Glomerular endothelial cell (primary cell): ENCODE results near the gene BTBD1. TPM values are rescaled to one million over a fixed set of nuclear protein-coding genes. Genes with fewer than 3 reads are reported as not detected.
"Not testable (repeated sequence)": the region's sequence is repeated elsewhere in the genome, so short reads cannot be mapped to it uniquely, and the experiment has no call there.

Experiments used
- DNase-seq: peaks from one replicate; pipeline ENCODE4 v3.0.0-alpha.2; 2011; ENCODE audit warnings: low read depth, low spot score; ENCODE audit errors: extremely low read depth
- total RNA-seq: library from RNA; depleted of rRNA; stranded (reverse); fragments of >200 nt; gene quantifications from 2 replicates; pipeline ENCODE4 v1.2.3, GENCODE V29; 2015

BTBD1 gene
- total RNA-seq, 1 donor from 2014 or later = 94.9 TPM

GRCh38 chr15:83062768-83063180 lies 4.3 kb downstream of the BTBD1 start:
- no peak for DNase-seq

- no peak for DNase-seq
Measured at GRCh38 chr15:83061680-83062079, 5.4 kb downstream of the BTBD1 start.

GRCh38 chr15:83057696-83058376 lies 9.2 kb downstream of the BTBD1 start:
- DNase-seq = no peak

GRCh38 chr15:83057002-83057401 lies 10.1 kb downstream of the BTBD1 start:
- no peak for DNase-seq

- peak; percentile 41 for DNase-seq
Measured at GRCh38 chr15:83053151-83053550, 13.9 kb downstream of the BTBD1 start.

GRCh38 chr15:83046558-83047127 lies 20.4 kb downstream of the BTBD1 start:
- no peak for DNase-seq

- DNase-seq = no peak
Measured at GRCh38 chr15:83044156-83044555, 22.9 kb downstream of the BTBD1 start.

- no peak for DNase-seq
Measured at GRCh38 chr15:83039206-83039605, 27.8 kb downstream of the BTBD1 start.

- DNase-seq = no peak
Measured at GRCh38 chr15:83036253-83036652, 30.8 kb downstream of the BTBD1 start.

GRCh38 chr15:83031234-83031633 lies 35.8 kb downstream of the BTBD1 start:
- DNase-seq = not testable (repeated sequence)

- DNase-seq = no peak
Measured at GRCh38 chr15:83030021-83030420, 37.0 kb downstream of the BTBD1 start.

GRCh38 chr15:83018436-83018835 lies 48.6 kb downstream of the BTBD1 start:
- no peak for DNase-seq

- DNase-seq = no peak
Measured at GRCh38 chr15:83016906-83017305, 50.1 kb downstream of the BTBD1 start.

- DNase-seq = no peak
Measured at GRCh38 chr15:83015361-83015760, 51.7 kb downstream of the BTBD1 start.

- DNase-seq = no peak
Measured at GRCh38 chr15:83014205-83014653, 52.8 kb downstream of the BTBD1 start.

GRCh38 chr15:83012636-83013035 lies 54.4 kb downstream of the BTBD1 start:
- no peak for DNase-seq

- DNase-seq = no peak
Measured at GRCh38 chr15:83012076-83012426, 55.0 kb downstream of the BTBD1 start.

- DNase-seq = peak; percentile 41
Measured at GRCh38 chr15:83011271-83012075, 55.6 kb downstream of the BTBD1 start, which contains the start of gene C15orf40. TSS of gene C15orf40 (minus strand) at chr15:83011639. CDS start at chr15:83011607, 32 bp downstream.

- DNase-seq = peak; percentile 66
Measured at GRCh38 chr15:83010709-83011270, 56.3 kb downstream of the BTBD1 start.

GRCh38 chr15:83000672-83001031 lies 66.4 kb downstream of the BTBD1 start:
- DNase-seq = not testable (repeated sequence)

GRCh38 chr15:82999905-83000671 lies 67.0 kb downstream of the BTBD1 start:
- DNase-seq = no peak
